Measurements from ENCODE around the gene COL4A2.

- TF ChIP-seq GATA2 (IDR thresholded peaks at IDR 0.05; ENCODE audit: low read depth, low read length) = no peak
- no peak for TF ChIP-seq GATA3 (IDR thresholded peaks at IDR 0.05; ENCODE audit: low read depth, low read length)
These were observed 48.0 kb upstream of the COL4A2 start for GRCh38 chr13:110258876-110259631.

Measured in SH-SY5Y (cell line).